Measurements from ENCODE around the gene TTLL13. TPM values are rescaled to one million over a fixed set of nuclear protein-coding genes. Genes with fewer than 3 reads are reported as not detected.

TTLL13 gene
- total and polyA plus RNA-seq, 2 of the 8 experiments (the other 6 are each of a cell fraction or from before 2014, with no cell fraction given), result 0.03 TPM; not detected in 1

DNA sequence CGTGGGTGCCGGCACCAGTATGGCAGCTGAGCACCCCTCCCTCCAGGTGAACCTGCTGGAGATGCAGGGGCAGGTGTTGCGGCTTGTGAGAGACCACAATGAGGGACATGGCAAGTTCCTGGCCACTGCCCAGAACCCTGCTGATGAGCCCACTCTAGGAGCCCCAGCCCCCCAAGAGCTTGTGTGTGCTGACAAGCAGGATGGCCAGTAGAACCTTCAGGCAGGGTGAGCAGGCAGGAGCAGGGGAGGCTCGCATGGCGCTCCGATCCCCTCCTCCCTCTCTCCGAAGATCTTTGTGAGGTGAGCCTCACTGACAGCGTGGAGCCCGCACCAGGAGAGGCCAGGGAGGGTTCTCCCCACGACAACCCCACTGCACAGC lies 45.9 kb downstream of the TTLL13 start (continued):
- TF ChIP-seq CHD7 (IDR thresholded peaks at IDR 0.05; ENCODE audit: insufficient replicate concordance, low read length) (no peak), CBX8 (IDR thresholded peaks at IDR 0.05; ENCODE audit: borderline replicate concordance, low read depth, low read length) (no peak), TEAD4 (IDR thresholded peaks at IDR 0.05; ENCODE audit: low read depth, low read length) (no peak), FOSL1 (IDR thresholded peaks at IDR 0.05; ENCODE audit: insufficient read depth, low read depth, low read length) (no peak), RNF2 (IDR thresholded peaks at IDR 0.05; ENCODE audit: borderline replicate concordance, low read depth, low read length, missing control alignments, poor library complexity, severe bottlenecking) (no peak)
- TF ChIP-seq, protein P1, sequence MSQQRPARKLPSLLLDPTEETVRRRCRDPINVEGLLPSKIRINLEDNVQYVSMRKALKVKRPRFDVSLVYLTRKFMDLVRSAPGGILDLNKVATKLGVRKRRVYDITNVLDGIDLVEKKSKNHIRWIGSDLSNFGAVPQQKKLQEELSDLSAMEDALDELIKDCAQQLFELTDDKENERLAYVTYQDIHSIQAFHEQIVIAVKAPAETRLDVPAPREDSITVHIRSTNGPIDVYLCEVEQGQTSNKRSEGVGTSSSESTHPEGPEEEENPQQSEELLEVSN (IDR thresholded peaks at IDR 0.05), result no peak
